ENCODE results near the gene CCDC69. TPM values are rescaled to one million over a fixed set of nuclear protein-coding genes. Genes with fewer than 3 reads are reported as not detected.

The CCDC69 gene
- total RNA-seq, 1 experiment from 2014 or later, result 5.1 TPM

DNA sequence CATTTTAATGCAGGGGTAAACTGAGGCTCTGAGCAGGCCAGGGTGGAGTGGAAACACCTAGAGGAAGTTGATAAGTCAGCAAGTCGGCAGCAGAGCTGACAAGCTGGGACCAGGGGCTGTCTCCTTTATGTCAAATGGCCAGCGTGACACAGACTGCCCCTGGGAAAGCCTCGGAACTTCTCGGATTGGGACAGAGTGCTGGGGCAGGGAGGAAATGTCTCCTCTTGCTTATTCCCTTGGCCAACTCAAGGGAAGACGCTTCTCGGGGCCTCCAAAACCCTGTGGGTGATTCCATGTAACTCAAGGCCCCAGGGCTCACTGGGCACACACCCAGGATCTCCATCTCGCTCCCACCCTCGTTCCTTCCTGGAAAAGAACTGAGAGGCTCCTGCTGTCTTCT lies 40.9 kb downstream of the CCDC69 start:
- intact Hi-C loops (cut with micrococcal nuclease; ENCODE audit: unreplicated experiment), result no loop called here
- Histone ChIP-seq H3K9me3 (no peaks in the 10 kb centered on the region), H3K36me3 (ENCODE audit: control insufficient read depth, insufficient read depth, low read length) (no peaks in the 10 kb centered on the region), H3K4me3 (ENCODE audit: low read depth, low read length) (no peak overlapping the region), H3K27me3 (replicated peaks; ENCODE audit: control insufficient read depth, insufficient read depth, low read length) (no peaks in the 10 kb centered on the region), H3K4me1 (no peaks in the 10 kb centered on the region)
- Mint-ChIP-seq H3K27ac (ENCODE audit: unreplicated experiment) (no peak overlapping the region), H3K36me3 (ENCODE audit: insufficient read depth, unreplicated experiment) (no peaks in the 10 kb centered on the region), H3K4me3 (ENCODE audit: unreplicated experiment) (no peak overlapping the region), H3K27me3 (ENCODE audit: insufficient read depth, unreplicated experiment) (no peaks in the 10 kb centered on the region), H3K4me1 (ENCODE audit: low read depth, unreplicated experiment) (no peaks in the 10 kb centered on the region), H3K9me3 (ENCODE audit: unreplicated experiment) (no peaks in the 10 kb centered on the region)
- no TSS peak for BruUV-seq (replicated peaks)
- TF ChIP-seq, protein P1, sequence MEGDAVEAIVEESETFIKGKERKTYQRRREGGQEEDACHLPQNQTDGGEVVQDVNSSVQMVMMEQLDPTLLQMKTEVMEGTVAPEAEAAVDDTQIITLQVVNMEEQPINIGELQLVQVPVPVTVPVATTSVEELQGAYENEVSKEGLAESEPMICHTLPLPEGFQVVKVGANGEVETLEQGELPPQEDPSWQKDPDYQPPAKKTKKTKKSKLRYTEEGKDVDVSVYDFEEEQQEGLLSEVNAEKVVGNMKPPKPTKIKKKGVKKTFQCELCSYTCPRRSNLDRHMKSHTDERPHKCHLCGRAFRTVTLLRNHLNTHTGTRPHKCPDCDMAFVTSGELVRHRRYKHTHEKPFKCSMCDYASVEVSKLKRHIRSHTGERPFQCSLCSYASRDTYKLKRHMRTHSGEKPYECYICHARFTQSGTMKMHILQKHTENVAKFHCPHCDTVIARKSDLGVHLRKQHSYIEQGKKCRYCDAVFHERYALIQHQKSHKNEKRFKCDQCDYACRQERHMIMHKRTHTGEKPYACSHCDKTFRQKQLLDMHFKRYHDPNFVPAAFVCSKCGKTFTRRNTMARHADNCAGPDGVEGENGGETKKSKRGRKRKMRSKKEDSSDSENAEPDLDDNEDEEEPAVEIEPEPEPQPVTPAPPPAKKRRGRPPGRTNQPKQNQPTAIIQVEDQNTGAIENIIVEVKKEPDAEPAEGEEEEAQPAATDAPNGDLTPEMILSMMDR (IDR thresholded peaks at IDR 0.05; ENCODE audit: insufficient read depth in 1 of 2, low read depth in 1 of 2, low read length in 1 of 2, severe bottlenecking in 1 of 2, unreplicated experiment in 1 of 2), result no peak
- ChIA-PET POLR2A (no interaction called here), CTCF (no interaction called here)
- peak in 1 of 2 experiments; percentile 21 for DNase-seq

DNA sequence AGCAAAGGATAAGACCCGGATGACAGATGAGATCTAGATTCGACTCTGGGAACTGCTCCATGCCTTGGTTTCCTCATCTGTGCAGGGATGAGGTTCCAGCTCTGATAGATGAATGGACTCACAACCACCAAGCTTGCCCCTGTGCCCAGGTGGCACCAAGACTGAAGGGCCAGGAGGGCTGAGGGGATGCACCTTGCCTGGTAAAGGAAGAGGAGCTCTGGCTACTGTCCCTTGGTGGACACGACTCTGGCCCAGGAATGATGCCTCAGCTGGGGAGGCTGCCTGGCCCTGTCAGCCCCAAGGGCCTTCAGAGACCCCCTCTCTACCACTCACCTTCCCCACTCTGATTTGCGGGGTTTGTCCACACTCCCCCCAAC lies 41.4 kb downstream of the CCDC69 start:
- POLR2A ChIA-PET, result no interaction called here
- Histone ChIP-seq H3K4me1 (no peaks in the 10 kb centered on the region), H3K9me3 (no peaks in the 10 kb centered on the region), H3K36me3 (ENCODE audit: control insufficient read depth, insufficient read depth, low read length) (no peaks in the 10 kb centered on the region), H3K27me3 (replicated peaks; ENCODE audit: control insufficient read depth, insufficient read depth, low read length) (no peaks in the 10 kb centered on the region), H3K4me3 (ENCODE audit: low read depth, low read length) (no peak overlapping the region)
- Mint-ChIP-seq H3K9me3 (ENCODE audit: unreplicated experiment) (no peaks in the 10 kb centered on the region), H3K27ac (ENCODE audit: unreplicated experiment) (no peak overlapping the region), H3K27me3 (ENCODE audit: insufficient read depth, unreplicated experiment) (no peaks in the 10 kb centered on the region), H3K4me3 (ENCODE audit: unreplicated experiment) (no peak overlapping the region), H3K36me3 (ENCODE audit: insufficient read depth, unreplicated experiment) (no peaks in the 10 kb centered on the region), H3K4me1 (ENCODE audit: low read depth, unreplicated experiment) (no peaks in the 10 kb centered on the region)
- TF ChIP-seq, protein P1 (IDR thresholded peaks at IDR 0.05; ENCODE audit: insufficient read depth in 1 of 2, low read depth in 1 of 2, low read length in 1 of 2, severe bottlenecking in 1 of 2, unreplicated experiment in 1 of 2), result no peak
- intact Hi-C loops (cut with micrococcal nuclease; ENCODE audit: unreplicated experiment), result no loop called here
- CTCF ChIA-PET, result no interaction called here
- no TSS peak for BruUV-seq (replicated peaks)
- peak in 1 of 2 experiments; percentile 12 for DNase-seq

DNA sequence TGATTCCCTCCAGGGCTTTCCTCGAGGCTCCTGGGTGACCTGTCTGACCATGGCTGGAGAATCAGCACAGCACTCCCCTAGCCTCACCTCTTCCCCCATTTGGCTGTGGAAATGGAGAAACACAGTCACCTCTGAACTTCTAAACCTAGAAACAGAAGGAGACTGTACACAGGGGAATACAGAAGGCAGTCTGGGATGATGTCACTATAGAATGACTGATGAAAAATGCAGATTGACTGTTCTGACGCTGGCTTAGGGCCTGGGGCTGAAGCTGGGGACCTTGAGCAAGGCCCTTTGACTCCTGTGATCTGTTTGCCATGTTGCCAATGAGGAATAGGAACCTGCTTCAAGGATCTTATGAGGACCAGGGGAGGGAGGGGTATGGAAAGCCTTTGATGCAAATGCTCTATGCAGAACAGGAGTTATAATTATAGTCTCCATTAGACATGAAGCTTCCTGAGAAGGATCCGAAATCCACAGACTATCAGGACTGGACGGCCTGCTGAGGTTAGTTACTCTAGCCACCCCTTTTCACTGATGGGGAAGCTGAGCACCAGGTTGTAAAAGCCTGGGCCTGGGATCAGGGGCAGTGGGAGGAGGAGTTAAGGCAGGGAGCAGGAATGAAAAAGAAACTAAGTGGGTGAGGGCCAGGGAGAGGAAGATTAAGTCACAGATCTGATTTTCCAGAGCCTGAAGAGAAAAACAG lies 41.9 kb downstream of the CCDC69 start:
- Mint-ChIP-seq H3K4me3 (ENCODE audit: unreplicated experiment) (no peak overlapping the region), H3K36me3 (ENCODE audit: insufficient read depth, unreplicated experiment) (no peaks in the 10 kb centered on the region), H3K4me1 (ENCODE audit: low read depth, unreplicated experiment) (no peaks in the 10 kb centered on the region), H3K9me3 (ENCODE audit: unreplicated experiment) (no peaks in the 10 kb centered on the region), H3K27ac (ENCODE audit: unreplicated experiment) (no peak overlapping the region), H3K27me3 (ENCODE audit: insufficient read depth, unreplicated experiment) (no peaks in the 10 kb centered on the region)
- CTCF ChIA-PET, result no interaction called here
- POLR2A ChIA-PET, result no interaction called here
- no peaks in the 10 kb centered on the region for H3K4me1 ChIP-seq
- DNase-seq, result peak in 1 of 2 experiments; percentile 12
- H3K9me3 ChIP-seq, result no peaks in the 10 kb centered on the region
- H3K27me3 ChIP-seq (replicated peaks; ENCODE audit: control insufficient read depth, insufficient read depth, low read length), result no peaks in the 10 kb centered on the region
- TF ChIP-seq, protein P1 (IDR thresholded peaks at IDR 0.05; ENCODE audit: insufficient read depth in 1 of 2, low read depth in 1 of 2, low read length in 1 of 2, severe bottlenecking in 1 of 2, unreplicated experiment in 1 of 2), result no peak
- intact Hi-C loops (cut with micrococcal nuclease; ENCODE audit: unreplicated experiment), result no loop called here
- H3K4me3 ChIP-seq (ENCODE audit: low read depth, low read length), result no peak overlapping the region
- BruUV-seq (replicated peaks), result no TSS peak
- no peaks in the 10 kb centered on the region for H3K36me3 ChIP-seq (ENCODE audit: control insufficient read depth, insufficient read depth, low read length)
